Skeletal muscle tissue (tissue), 4 donors: ENCODE results near the gene THSD8. TPM values are rescaled to one million over a fixed set of nuclear protein-coding genes. Genes with fewer than 3 reads are reported as not detected.
"Not testable (repeated sequence)": the region's sequence is repeated elsewhere in the genome, so short reads cannot be mapped to it uniquely, and the experiment has no call there.

Experiments
- H3K27ac ChIP-seq: one replicate; pipeline ENCODE4 v1.7.0; 2013; ENCODE audit warnings: mild to moderate bottlenecking, low read depth, low read length, inconsistent platforms
- H3K27me3 ChIP-seq, 3 donors: one replicate each; pipeline ENCODE4 v1.7.0; 2013; ENCODE audit warnings: low read length in 3 of 3; ENCODE audit not compliant: control insufficient read depth in 3 of 3, insufficient read depth in 3 of 3
- H3K36me3 ChIP-seq, 3 donors: one replicate each; pipeline ENCODE4 v1.7.0; 2013; ENCODE audit warnings: low read length in 3 of 3; ENCODE audit not compliant: control insufficient read depth in 3 of 3, insufficient read depth in 3 of 3
- H3K4me1 ChIP-seq, 3 donors: one replicate each; pipeline ENCODE4 v1.7.0; 2013; ENCODE audit warnings: low read length in 3 of 3, mild to moderate bottlenecking in 3 of 3; ENCODE audit not compliant: control insufficient read depth in 3 of 3, insufficient read depth in 3 of 3
- H3K4me3 ChIP-seq, 3 donors: one replicate each; pipeline ENCODE4 v1.7.0; 2013; ENCODE audit warnings: low read length in 3 of 3
- H3K9ac ChIP-seq, 3 donors: one replicate each; pipeline ENCODE4 v1.7.0; 2013; ENCODE audit warnings: low read length in 3 of 3, mild to moderate bottlenecking in 3 of 3, moderate library complexity in 2 of 3, low read depth in 1 of 3
- H3K9me3 ChIP-seq, 3 donors: one replicate each; pipeline ENCODE4 v1.7.0; 2013; ENCODE audit warnings: low read length in 3 of 3; ENCODE audit not compliant: control insufficient read depth in 3 of 3
- total RNA-seq: library from RNA; depleted of rRNA; stranded (reverse); fragments of >200 nt; gene quantifications from one replicate; pipeline ENCODE4 v1.2.3, GENCODE V29; 2014
- donor health status: Osteomylitis.

Gene THSD8
- total RNA-seq, 1 donor from 2014 or later, result not detected

GRCh38 chr19:12797607-12798006, 4.3 kb upstream of the THSD8 start:
- not testable (repeated sequence) for H3K27me3 ChIP-seq
- peaks cover 35 to 53% (median 38%) of the 10 kb centered on the region in 3 donors for H3K4me1 ChIP-seq

GRCh38 chr19:12799742-12800465, 2.0 kb upstream of the THSD8 start:
- Histone ChIP-seq H3K27ac (no peak overlapping the region), H3K4me1 (peaks cover 28 to 43% (median 30%) of the 10 kb centered on the region in 3 donors), H3K9me3 (no peaks in the 10 kb centered on the region), H3K9ac (peak overlapping the region; percentile 93 to 99 (median 97)), H3K27me3 (no peaks in the 10 kb centered on the region), H3K4me3 (peak overlapping the region in 2 of 3 donors; percentile 19 to 99), H3K36me3 (peaks cover 20 to 25% (median 24%) of the 10 kb centered on the region in 3 donors)

More at GRCh38 chr19:12797607-12798006, 4.3 kb upstream of the THSD8 start:
- H3K27ac ChIP-seq, H3K9me3 ChIP-seq, H3K4me3 ChIP-seq, H3K9ac ChIP-seq: not testable (repeated sequence)
- H3K36me3 ChIP-seq, result peaks cover 20 to 27% (median 24%) of the 10 kb centered on the region in 3 donors

GRCh38 chr19:12800466-12800770, 1.5 kb upstream of the THSD8 start:
- Histone ChIP-seq H3K4me3 (peak overlapping the region; percentile 5 to 99 (median 98)), H3K27ac (no peak overlapping the region), H3K4me1 (peaks cover 28 to 40% (median 30%) of the 10 kb centered on the region in 3 donors), H3K9me3 (no peaks in the 10 kb centered on the region), H3K27me3 (no peaks in the 10 kb centered on the region), H3K9ac (peak overlapping the region; percentile 93 to 99 (median 97)), H3K36me3 (peaks cover 20 to 25% (median 24%) of the 10 kb centered on the region in 3 donors)

GRCh38 chr19:12800923-12801465, 875 bp upstream of the THSD8 start:
- Histone ChIP-seq H3K9me3 (no peaks in the 10 kb centered on the region), H3K27me3 (no peaks in the 10 kb centered on the region), H3K4me3 (peak overlapping the region; percentile 94 to 99 (median 98)), H3K27ac (peak overlapping the region; percentile 85), H3K9ac (peak overlapping the region; percentile 93 to 99 (median 97)), H3K4me1 (peaks cover 28 to 40% (median 30%) of the 10 kb centered on the region in 3 donors), H3K36me3 (peaks cover 20 to 25% (median 24%) of the 10 kb centered on the region in 3 donors)

- Histone ChIP-seq H3K9me3 (no peaks in the 10 kb centered on the region), H3K4me1 (peaks cover 31 to 46% (median 33%) of the 10 kb centered on the region in 3 donors), H3K9ac (peak overlapping the region; percentile 93 to 99 (median 97)), H3K36me3 (peaks cover 16 to 20% (median 18%) of the 10 kb centered on the region in 3 donors), H3K27ac (no peak overlapping the region), H3K4me3 (peak overlapping the region; percentile 94 to 99 (median 98)), H3K27me3 (no peaks in the 10 kb centered on the region)
Measured at GRCh38 chr19:12802267-12803106, 618 bp downstream of the THSD8 start.

- H3K36me3 ChIP-seq, result peaks cover 15 to 19% (median 16%) of the 10 kb centered on the region in 3 donors
- no peak overlapping the region for H3K4me3 ChIP-seq
- no peaks in the 10 kb centered on the region for H3K9me3 ChIP-seq
- no peak overlapping the region for H3K27ac ChIP-seq
- no peak overlapping the region for H3K9ac ChIP-seq
- peaks cover 31 to 46% (median 33%) of the 10 kb centered on the region in 3 donors for H3K4me1 ChIP-seq
- H3K27me3 ChIP-seq, result no peaks in the 10 kb centered on the region
Measured at GRCh38 chr19:12804051-12804450, 2.2 kb downstream of the THSD8 start.

GRCh38 chr19:12806242-12807081, 4.6 kb downstream of the THSD8 start, which contains the start of gene RNASEH2A:
Gene RNASEH2A, plus strand, starts transcription at chr19:12806584. Its CDS starts 90 bp downstream, at chr19:12806674.
- Histone ChIP-seq H3K27me3 (no peaks in the 10 kb centered on the region), H3K36me3 (peaks cover 4 to 6% (median 6%) of the 10 kb centered on the region in 3 donors), H3K9ac (peak within 1 kb of the TSS; percentile 75 to 82 (median 79)), H3K9me3 (no peaks in the 10 kb centered on the region), H3K27ac (peak within 1 kb of the TSS; percentile 50), H3K4me3 (peak within 1 kb of the TSS; percentile 65 to 89 (median 81)), H3K4me1 (peaks cover 19 to 24% (median 20%) of the 10 kb centered on the region in 3 donors)

- H3K27me3 ChIP-seq, result no peaks in the 10 kb centered on the region
- H3K4me1 ChIP-seq, result no peaks in the 10 kb centered on the region
- no peaks in the 10 kb centered on the region for H3K9me3 ChIP-seq
- H3K27ac ChIP-seq, result no peak overlapping the region
- no peak overlapping the region for H3K4me3 ChIP-seq
- peaks cover 2 to 6% (median 5%) of the 10 kb centered on the region in 3 donors for H3K36me3 ChIP-seq
- no peak overlapping the region for H3K9ac ChIP-seq
Measured at GRCh38 chr19:12815088-12815487, 13.2 kb downstream of the THSD8 start.

- not testable (repeated sequence) for H3K4me3 ChIP-seq, H3K9ac ChIP-seq, H3K9me3 ChIP-seq, H3K27me3 ChIP-seq, H3K4me1 ChIP-seq, H3K36me3 ChIP-seq, H3K27ac ChIP-seq
Measured at GRCh38 chr19:12817188-12817587, 15.3 kb downstream of the THSD8 start.
